HEK293T (cell line): ENCODE data around the gene SLC22A1.
"Not testable (repeated sequence)": the region's sequence is repeated elsewhere in the genome, so short reads cannot be mapped to it uniquely, and the experiment has no call there.

Experiments used
- CTCF ChIA-PET: fragments of 350-600 bp; formaldehyde crosslinking; extraction: SDS; loops from one replicate; lab custom pipeline; 2021; ENCODE audit warnings: antibody characterized with exemption, inconsistent platforms; lab: Yijun Ruan, JAX
- POLR2A ChIA-PET: fragments of 350-600 bp; formaldehyde crosslinking; extraction: SDS; loops from one replicate; lab custom pipeline; 2020; ENCODE audit warnings: antibody characterized with exemption, inconsistent platforms; lab: Yijun Ruan, JAX
- DNase-seq: peaks from one replicate; pipeline ENCODE4 v3.0.0; 2012; ENCODE audit warnings: mixed read lengths; ENCODE audit errors: extremely low spot score
- ARNT ChIP-seq: fragments of 450-650 bp; IDR thresholded peaks from 2 replicates; pipeline ENCODE4 v1.6.1; 2017; ENCODE audit warnings: mild to moderate bottlenecking
- BHLHE40 ChIP-seq: fragments of 450-650 bp; IDR thresholded peaks from 2 replicates; pipeline ENCODE4 v1.6.1; 2016; ENCODE audit warnings: mild to moderate bottlenecking, moderate library complexity, borderline replicate concordance
- CTBP1 ChIP-seq: fragments of 450-650 bp; IDR thresholded peaks from 2 replicates; pipeline ENCODE4 v1.6.1; 2016; ENCODE audit warnings: borderline replicate concordance
- ELF4 ChIP-seq: fragments of 450-650 bp; IDR thresholded peaks from 2 replicates; pipeline ENCODE4 v1.6.1; 2017; ENCODE audit warnings: antibody characterized with exemption
- FOXA1 ChIP-seq: fragments of 450-650 bp; IDR thresholded peaks from 2 replicates; pipeline ENCODE4 v1.6.1; 2016; ENCODE audit warnings: mild to moderate bottlenecking
- FOXK2 ChIP-seq: fragments of 450-650 bp; IDR thresholded peaks from 2 replicates; pipeline ENCODE4 v1.6.1; 2016; ENCODE audit warnings: mild to moderate bottlenecking
- FOXM1 ChIP-seq: fragments of 450-650 bp; IDR thresholded peaks from 2 replicates; pipeline ENCODE4 v1.6.1; 2017; ENCODE audit warnings: mild to moderate bottlenecking, borderline replicate concordance
- HDGF ChIP-seq: fragments of 450-650 bp; IDR thresholded peaks from 2 replicates; pipeline ENCODE4 v1.6.1; 2017; ENCODE audit warnings: antibody characterized with exemption, borderline replicate concordance
- L3MBTL2 ChIP-seq: fragments of 450-650 bp; conservative IDR thresholded peaks from 2 replicates; pipeline ENCODE4 v1.6.1; 2016; ENCODE audit warnings: mild to moderate bottlenecking
- LEF1 ChIP-seq: fragments of 450-650 bp; IDR thresholded peaks from 2 replicates; pipeline ENCODE4 v1.6.1; 2017; ENCODE audit warnings: mild to moderate bottlenecking, borderline replicate concordance
- NFRKB ChIP-seq: fragments of 450-650 bp; IDR thresholded peaks from 2 replicates; pipeline ENCODE4 v1.6.1; 2016; ENCODE audit warnings: mild to moderate bottlenecking, moderate library complexity
- PKNOX1 ChIP-seq: fragments of 450-650 bp; IDR thresholded peaks from 2 replicates; pipeline ENCODE4 v1.6.1; 2016
- SP1 ChIP-seq: fragments of 450-650 bp; IDR thresholded peaks from 2 replicates; pipeline ENCODE4 v1.6.1; 2017
- SUZ12 ChIP-seq: fragments of 450-650 bp; IDR thresholded peaks from 2 replicates; pipeline ENCODE4 v1.6.1; 2016; ENCODE audit warnings: mild to moderate bottlenecking
- TARDBP ChIP-seq: fragments of 450-650 bp; IDR thresholded peaks from 2 replicates; pipeline ENCODE4 v1.6.1; 2016
- ZNF384 ChIP-seq: fragments of 450-650 bp; IDR thresholded peaks from 2 replicates; pipeline ENCODE4 v1.6.1; 2016

Gene SLC22A1

GRCh38 chr6:160117137-160117536 is 4.5 kb upstream of the SLC22A1 start:
- ChIA-PET POLR2A (no interaction called here), CTCF (no interaction called here)
- TF ChIP-seq NFRKB (no peak), ELF4 (no peak)
- no peak for DNase-seq

- DNase-seq, result no peak
- POLR2A ChIA-PET, result no interaction called here
- no peak for TF ChIP-seq ELF4
- CTCF ChIA-PET, result no interaction called here
Observed at GRCh38 chr6:160118620-160119229, 2.9 kb upstream of the SLC22A1 start.

GRCh38 chr6:160120087-160120486 is 1.5 kb upstream of the SLC22A1 start:
- CTCF ChIA-PET, result interaction anchor here (0.7 kb wide), 1 partner anchor 13 kb away, joined by 3 read pairs; no protein-coding TSS in a partner anchor
- TF ChIP-seq L3MBTL2 (no peak), NFRKB (no peak), FOXA1 (no peak), PKNOX1 (no peak), LEF1 (no peak), ARNT (no peak)
- DNase-seq, result no peak
- POLR2A ChIA-PET, result no interaction called here

- POLR2A ChIA-PET, result no interaction called here
- TF ChIP-seq NFRKB (no peak), BHLHE40 (no peak), TARDBP (no peak), ZNF384 (no peak), L3MBTL2 (no peak), FOXM1 (no peak), FOXK2 (no peak), LEF1 (no peak), CTBP1 (no peak), SUZ12 (no peak), HDGF (no peak), ARNT (no peak), SP1 (no peak)
- DNase-seq, result no peak
- CTCF ChIA-PET, result no interaction called here
Observed at GRCh38 chr6:160121981-160122380, 366 bp downstream of the SLC22A1 start.

- POLR2A ChIA-PET, result no interaction called here
- CTCF ChIA-PET, result no interaction called here
- no peak for DNase-seq
- TF ChIP-seq SP1 (no peak), ARNT (no peak), ELF4 (no peak), FOXM1 (no peak), CTBP1 (no peak), SUZ12 (no peak)
Observed at GRCh38 chr6:160122744-160123143, 1.1 kb downstream of the SLC22A1 start.

- ChIA-PET CTCF (no interaction called here), POLR2A (interaction anchor here (0.7 kb wide), 1 partner anchor 281 kb away, joined by 4 read pairs; no protein-coding TSS in a partner anchor)
- no peak for DNase-seq
- TF ChIP-seq FOXM1, result no peak
- no peak for TF ChIP-seq NFRKB
- no peak for TF ChIP-seq SUZ12
- TF ChIP-seq ZNF384, result no peak
- TF ChIP-seq LEF1, result no peak
- no peak for TF ChIP-seq L3MBTL2
- no peak for TF ChIP-seq BHLHE40
- no peak for TF ChIP-seq FOXK2
- TF ChIP-seq ELF4, result no peak
- TF ChIP-seq CTBP1, result no peak
- no peak for TF ChIP-seq TARDBP
- no peak for TF ChIP-seq ARNT
- no peak for TF ChIP-seq FOXA1
- TF ChIP-seq HDGF, result no peak
- TF ChIP-seq SP1, result no peak
Observed at GRCh38 chr6:160124007-160124406, 2.4 kb downstream of the SLC22A1 start.

- no peak for DNase-seq
- CTCF ChIA-PET, result no interaction called here
- TF ChIP-seq L3MBTL2 (no peak), TARDBP (no peak), NFRKB (no peak), HDGF (no peak), BHLHE40 (no peak), SP1 (no peak), ZNF384 (no peak), LEF1 (no peak), SUZ12 (no peak), ELF4 (no peak), PKNOX1 (no peak), FOXM1 (no peak), ARNT (no peak), CTBP1 (no peak), FOXK2 (no peak), FOXA1 (no peak)
- POLR2A ChIA-PET, result interaction anchor here (0.7 kb wide), 1 partner anchor 282 kb away, joined by 4 read pairs; no protein-coding TSS in a partner anchor
Observed at GRCh38 chr6:160124605-160125004, 3.0 kb downstream of the SLC22A1 start.

GRCh38 chr6:160125105-160125504 is 3.5 kb downstream of the SLC22A1 start:
- POLR2A ChIA-PET, DNase-seq, CTCF ChIA-PET: not testable (repeated sequence)
